Activated CD8-positive, alpha-beta memory T cell treated with anti-CD3 and anti-CD28 coated beads, Interleukin-2, amount 50 U/mL, for 24 hours (primary cell): ENCODE results near the gene CCHCR1.

ENCODE experiments used
- DNase-seq: peaks from one replicate; pipeline ENCODE4 v3.0.0-alpha.2; 2020; ENCODE audit errors: extremely low read depth

The CCHCR1 gene

DNA sequence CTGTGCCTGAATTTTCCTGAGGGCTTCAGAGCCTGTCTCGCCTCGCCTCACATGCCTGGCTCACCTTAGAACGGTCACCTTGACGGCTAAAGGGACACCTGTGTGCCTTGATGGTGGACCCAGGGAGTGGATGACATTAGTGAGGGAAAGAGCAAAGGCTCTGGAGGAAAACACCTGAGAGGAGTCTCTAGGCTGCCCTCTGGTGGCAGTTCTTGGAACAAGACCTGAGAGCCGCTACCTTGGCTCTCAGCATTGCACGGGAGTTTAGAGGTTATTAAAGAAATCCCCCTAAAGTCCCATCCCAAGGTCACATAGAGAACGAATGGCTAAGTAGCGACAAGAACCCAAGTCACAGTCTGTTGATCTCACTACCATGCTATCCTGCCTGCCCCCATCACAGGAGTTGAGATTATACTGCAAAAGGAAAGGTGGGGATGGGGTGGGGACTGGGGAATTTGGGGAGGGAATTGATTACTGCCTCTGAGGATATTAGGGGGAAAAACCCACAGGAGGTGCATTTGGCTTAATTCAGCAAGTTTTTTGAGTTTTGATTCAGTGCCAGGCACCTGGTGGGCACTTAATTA lies 29.4 kb downstream of the CCHCR1 start:
- peak; percentile 24 for DNase-seq

DNA sequence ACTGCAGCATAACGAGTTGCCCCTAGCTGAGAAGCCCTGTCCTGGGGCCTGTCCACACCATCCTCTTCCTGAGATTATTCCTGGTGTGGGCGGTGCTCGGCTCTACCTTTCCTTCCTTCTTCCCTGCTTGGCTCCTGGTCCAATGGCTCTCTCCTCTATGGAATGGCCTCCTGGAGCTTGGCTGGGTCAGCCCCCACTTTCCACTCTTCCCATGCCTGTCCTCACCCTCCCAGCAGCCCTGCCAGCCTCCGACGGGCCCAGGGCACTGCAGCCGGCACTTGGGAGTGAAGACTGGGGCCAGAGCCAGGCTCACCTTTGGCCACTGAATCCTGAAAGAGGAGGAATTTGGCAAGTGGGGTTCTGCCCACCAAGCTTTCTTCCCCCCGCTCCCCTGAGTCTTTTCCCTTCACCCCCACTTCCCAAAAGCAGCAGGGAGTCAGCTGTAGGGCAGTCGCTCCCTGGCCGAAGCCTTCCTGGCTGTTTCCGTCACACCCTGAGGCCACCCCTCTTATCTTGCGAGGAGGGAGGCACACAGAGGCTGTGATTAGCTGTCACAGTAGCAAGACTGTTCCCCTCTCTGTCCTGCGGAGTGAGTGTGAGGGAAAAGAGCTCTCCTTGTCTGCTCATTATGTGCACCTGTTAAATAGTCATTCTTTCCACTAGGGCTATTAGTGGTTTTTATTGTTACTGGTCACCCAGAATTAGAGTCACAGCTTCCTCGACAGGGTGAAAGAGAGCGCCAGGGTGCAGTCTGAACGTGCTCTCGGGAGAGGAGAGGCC lies 31.0 kb downstream of the CCHCR1 start:
- DNase-seq = no peak

DNA sequence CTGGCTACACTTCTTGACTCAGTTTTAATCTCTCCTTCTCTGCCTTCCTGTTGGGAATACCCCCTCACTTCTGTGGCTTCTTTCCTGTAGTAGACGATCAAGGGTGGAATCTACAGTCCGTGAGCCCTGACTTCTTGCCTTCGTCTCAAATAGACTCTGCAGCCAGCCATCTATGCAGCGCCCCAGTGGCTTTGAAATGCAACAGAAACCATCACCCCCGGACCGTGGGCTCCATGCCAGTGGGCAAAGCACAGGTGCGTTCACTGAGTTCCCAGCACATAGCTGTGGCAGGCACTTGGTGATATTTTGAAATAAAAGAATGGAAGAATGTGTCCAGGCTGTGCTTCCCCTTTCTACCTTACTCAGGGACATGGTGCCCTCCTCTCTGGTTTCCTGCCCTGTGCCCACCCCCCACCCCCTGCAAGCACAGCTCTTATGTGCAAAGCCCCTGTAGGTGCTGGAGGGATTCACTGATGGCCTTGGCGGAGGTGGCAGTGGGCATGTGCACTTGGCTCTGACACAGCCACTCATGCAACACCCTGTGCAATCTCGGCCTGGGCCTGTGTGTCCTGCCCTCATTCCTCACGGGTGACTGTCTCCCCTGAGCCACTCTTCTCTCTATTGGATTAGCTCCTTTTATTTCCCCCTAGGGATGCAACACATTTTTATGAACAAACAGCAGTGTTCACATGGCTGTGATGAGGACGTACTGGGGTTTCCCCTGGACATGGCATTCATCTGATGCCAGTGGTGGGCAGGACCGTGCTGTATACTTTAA lies 31.8 kb downstream of the CCHCR1 start:
- DNase-seq = no peak

DNA sequence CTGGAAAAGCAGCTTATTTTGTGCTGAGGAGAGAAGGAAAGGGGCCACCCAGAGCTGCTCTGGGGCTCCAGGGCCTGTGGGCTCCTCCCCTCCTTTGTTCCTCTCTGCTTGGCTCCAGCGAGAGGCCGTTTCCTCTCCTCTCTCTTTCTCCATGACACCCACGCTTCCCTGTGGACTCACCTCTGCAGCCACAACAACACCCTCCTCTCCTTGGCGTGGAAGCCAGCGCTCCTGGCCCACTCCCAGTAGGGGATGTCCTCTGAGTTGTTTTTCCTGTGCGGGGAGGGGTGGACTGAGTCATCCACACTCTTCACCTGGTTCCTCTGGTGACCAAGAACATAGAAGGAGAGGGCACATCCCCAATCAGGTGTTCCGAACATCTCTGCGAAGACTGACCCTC lies 32.4 kb downstream of the CCHCR1 start:
- no peak for DNase-seq

DNA sequence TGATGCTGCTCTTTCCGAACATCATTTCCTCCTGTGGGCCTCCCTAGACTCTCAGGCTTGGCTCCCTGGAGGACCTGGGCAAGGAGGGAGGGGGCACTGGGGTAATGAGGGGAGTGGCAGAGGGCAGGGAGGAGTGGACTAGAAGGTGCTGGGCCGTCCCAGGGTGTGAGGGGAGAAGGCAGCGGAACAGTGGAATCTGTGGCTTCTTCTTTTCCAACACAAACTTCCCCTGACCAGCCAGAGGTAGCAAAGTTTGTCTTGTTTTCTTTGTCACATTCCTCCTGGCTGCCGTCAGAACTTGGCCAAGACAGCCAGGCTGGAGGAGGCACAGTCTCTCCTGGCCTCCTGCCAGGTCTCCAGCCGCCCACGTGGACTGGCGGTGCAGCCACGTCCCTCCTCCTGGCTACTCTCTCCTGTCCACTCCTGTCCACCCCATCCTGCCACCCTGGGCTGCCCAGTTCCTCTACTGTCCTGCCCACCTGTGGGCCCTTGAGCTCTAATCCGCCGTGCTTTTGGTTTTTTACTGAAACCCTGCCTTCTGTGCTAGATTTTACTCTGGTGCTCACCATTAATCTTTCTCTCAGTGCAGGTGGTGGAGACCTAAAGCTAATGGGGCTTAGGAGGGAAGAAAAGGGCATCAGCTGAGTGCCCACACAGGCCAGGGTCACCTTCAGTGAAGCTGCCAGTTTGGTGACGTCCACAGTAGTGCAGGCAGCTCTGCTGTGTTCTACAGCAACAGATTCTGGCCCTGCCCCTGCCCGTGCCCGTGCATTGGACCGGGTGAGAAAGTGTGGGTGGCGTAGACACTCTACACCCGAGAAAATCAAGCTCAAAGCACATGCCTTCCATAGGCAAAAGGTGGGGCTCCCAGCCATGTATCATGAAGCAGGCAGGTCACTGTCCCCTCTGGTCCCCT lies 34.6 kb downstream of the CCHCR1 start:
- no peak for DNase-seq

DNA sequence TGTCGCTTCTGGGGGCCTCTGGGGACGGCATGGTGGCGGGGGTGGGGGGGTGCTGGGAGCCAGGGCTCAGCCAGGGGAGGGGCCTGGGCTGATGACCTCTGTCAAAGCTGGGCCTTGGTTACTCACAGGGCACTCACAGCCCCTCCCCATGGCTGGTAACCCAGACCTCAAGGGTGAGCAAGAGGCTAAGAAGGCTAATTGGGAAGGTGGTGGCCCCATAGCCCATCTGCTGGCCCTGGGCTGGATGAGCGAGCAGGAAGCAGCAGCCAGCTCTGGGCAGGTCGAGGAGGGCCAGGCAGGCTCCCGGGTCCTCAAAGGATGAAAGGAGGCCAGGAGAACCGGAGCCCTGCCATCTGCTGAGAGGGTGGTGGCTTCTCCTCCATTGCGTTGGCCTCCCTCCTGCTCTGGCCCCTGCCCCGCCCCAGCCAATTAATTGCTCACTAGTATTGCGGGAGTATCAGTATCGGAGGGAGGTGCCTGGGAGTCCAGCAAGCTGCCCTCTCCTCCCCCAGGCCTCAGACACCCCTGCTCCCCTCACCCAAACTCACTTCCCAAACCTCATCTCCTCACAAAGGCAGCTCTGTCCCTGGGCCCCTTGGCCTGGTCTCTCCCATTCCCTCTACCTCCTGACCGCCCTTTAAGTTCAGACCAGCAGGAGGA lies 36.3 kb downstream of the CCHCR1 start:
- no peak for DNase-seq

DNA sequence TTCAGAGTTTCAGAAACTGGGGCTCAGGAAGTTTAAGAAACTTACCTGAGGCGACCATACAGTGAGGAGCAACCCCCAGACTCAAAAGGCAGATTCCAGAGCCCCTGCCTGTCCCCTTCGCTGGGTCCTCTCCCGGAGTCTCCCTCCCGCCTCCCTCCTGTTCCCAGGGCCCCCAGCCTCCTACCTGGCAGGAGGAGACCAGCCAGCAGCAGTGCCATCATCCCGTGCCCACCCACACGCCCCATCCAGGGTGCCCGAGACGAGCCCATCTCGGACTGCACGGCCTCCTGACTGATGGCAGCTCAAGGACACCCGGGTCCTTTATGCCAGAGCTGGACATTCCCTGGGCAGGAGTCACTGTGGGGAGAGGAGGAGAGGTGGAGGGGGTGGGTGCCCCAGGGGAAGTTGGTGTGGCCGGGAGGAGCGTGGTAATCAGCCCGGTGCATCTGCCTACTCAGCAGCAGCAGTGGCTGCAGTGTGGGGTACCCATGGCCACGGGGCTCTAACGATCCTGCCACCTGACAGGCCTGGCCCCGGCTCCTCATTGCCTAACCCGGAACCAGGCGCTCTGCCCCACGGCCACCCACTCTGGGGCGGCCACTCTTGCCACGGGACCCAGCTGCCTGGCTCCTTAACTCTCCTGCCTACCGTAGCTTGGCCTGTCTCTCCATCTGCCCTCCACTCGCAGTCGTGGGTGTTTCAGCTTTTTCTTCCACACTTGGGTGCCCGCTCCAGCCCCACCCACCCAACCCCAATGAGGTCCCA lies 37.3 kb downstream of the CCHCR1 start, which contains the start of gene CDSN:
TSS of gene CDSN (minus strand) at position 296 of the 765 bp plus-strand sequence. CDS start at position 269, 27 bp downstream.
- no peak for DNase-seq

DNA sequence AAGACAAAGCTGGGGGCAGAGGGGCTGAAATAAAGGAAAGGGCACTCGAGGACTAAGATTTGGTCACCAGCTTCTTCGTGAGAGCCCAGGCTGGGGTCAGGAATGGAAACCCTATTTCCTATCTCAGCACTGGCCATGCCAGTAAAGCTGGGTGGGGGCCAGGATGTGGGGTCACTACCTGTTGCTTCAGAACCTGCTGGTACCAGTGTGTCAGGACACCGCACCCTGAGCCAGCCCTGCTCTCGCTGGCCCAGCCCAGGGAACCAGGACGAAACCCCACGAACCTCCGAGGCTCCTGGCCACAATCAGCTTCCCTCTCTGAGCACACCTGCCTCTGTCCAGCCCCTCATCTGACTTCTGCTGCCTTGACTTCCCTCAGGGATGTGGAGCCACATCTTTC lies 39.4 kb downstream of the CCHCR1 start:
- DNase-seq = no peak

DNA sequence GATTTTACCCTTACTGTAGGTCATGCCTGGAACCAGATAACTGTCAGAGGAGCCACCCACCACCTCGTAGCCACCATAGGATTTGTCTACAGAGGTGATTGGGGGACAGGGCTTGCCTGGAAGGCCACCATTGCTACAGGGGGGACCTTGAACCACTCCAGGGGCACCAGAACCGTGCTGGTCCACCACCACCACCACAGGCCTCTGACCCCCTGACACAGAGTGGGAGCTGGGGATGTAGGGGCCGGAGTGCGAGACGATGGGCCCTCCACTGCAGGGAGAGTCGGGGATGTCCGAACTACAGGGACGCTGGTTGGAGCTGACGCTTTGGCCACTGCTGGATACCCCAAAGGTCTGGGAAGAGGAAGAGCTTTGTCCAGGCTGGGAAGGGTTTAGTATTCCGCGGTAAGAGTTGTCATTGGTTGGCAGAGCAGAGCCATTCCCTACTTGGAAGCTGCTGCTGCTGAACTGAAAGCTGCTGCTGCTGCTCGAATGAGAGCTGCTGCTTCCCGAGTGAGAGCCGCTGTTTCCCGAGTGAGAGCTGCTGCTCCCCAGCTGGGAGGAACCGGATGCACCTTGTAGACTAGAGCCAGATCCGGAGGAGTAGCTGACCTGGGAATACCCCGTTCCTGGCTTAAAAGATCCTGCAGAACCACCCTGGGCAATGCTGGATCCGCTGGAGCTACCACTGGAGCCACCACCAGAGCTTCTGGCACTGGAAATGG lies 40.8 kb downstream of the CCHCR1 start:
- DNase-seq = no peak

DNA sequence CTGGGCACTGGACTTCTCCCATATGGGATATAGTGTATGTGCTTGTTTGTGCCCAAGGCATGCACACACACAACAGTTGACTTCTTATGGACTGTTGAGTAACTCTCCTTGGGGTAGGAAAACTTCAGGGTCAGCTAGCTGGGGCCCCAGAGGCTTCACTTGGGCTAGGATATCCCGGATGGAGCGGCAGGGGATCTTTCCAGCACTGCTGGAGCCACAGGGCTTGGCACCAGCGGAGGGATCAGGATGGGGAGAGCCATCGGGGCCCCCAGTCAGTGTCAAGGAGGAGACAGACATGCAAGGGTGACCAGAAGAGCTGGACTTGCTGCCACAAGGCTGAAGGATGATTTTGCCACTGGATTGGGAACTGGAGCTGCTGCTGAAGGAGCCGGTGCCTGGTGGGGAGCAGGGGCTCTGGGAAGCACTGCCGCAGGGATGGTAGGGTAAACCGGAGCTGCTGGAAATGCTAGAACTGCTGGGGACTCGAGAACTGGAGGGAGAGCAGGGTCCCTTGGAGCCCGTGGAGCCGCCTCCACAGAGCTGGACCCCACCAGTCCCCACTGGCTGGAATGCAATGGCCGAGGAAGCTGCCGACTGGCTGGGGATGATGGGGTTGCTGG lies 41.6 kb downstream of the CCHCR1 start:
- no peak for DNase-seq

DNA sequence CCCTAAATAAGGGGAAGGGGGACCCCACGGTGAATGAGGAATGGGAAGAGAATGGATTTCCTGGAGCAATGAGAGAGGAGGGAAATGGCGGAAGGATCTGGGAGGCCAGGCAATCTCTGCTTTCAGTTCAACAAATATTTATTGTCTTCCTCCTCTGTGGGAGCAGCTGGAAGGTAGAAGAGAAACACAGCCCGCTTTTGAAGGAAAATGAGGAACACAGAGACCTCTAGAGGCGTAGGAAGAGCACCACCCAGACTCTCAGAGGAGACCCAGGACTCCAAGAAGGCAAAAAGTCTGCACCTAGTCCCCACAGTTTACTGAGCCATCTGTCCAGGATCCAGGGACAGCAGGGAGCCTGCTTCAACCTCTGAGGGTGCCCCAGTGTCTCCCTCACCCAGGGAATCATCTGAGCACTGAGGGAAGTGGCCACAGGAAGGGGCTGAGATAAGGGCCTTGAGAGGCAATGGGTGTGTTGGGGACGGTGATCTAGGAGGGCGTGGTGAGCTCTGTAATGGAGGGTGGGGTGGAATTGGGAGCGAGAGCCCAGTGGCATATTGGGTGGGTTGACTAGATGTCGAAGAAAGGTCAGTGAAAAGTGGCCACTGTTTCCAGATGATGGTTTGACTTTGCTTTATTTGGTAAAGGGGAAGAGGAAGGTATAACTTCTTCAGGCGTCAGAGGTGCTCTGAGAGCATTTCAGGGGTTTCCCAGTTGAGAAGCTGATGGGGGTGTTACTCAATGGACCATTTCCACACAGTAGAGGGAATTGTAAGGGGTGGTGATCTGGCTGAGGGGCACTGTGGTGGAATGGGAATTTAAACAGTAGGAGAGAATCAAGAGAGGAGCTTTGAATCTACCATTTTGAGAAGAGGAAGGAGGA lies 42.4 kb downstream of the CCHCR1 start:
- no peak for DNase-seq

DNA sequence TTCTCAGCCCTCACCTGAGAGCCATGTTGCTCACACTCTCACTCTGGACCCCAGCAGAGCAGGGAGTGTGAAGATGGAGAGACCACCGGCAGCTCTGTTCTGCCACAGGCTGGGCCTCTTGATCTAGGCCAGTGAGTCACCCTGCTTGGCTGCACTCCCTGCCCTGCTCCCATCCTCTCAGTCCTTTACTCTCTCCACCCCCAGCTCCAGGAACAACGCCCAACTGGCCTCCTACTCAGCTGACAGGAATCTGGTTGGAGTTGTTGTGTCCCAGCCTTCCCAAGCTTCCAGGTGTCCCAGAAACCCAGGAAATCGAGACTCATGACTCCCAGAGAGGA lies 43.1 kb downstream of the CCHCR1 start, which contains the start of gene PSORS1C1:
TSS of gene PSORS1C1 (plus strand) at position 260 of the 338 bp plus-strand sequence. CDS start 14,833 bp downstream, outside the sequence.
- no peak for DNase-seq

DNA sequence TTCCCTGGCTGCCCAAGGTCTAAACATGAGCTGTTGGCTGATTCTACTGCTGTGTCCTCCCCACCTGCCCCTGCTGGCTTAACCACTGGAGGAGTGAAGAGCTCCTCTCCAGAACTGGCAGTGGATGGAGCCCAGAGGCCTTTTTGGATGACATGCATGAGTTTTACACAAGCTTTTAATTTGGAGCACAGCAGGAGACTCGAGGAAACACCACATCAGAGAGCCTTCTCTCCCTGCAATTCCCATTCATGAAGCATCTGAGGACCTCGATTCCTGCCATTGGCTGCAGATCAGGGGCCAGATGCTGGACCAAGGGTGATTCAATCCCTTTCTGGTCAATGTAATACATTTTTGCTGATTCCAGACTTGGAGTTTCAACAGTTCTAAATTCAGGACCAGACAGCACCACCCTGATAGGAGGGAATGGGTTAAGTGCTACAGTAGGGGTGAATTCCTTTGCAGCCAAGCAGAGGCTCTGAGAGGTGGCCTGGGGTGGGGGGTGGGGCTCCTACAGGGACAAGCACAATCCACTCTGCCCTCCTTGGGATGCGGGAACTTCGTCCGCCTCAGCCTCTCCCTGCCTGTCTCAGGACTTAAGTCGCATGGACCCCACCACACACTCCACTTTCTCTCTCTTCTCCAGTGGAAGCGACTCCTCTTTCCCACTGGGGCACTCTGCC lies 43.6 kb downstream of the CCHCR1 start:
- DNase-seq = no peak

DNA sequence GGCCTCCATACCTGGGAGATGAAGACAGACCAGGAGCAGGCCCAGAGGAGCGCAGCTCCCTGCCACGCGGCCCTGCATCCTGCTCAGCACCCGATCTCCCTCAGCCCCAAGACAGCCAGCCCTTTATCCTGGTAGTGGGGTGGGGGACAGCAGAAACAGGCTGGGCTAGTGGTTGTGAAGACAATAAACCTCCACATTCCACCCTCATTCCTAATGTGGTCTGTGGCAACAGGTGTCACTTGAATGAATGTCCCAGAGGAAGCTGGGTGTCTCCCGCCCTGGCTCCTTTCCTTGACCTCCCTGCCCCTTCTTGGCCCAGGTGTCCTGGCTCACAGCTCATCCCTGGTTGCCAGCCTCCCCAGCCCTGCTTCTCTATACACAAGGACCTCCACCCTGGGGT lies 45.1 kb downstream of the CCHCR1 start, which contains the start of gene C6orf15:
TSS of gene C6orf15 (minus strand) at position 98 of the 400 bp plus-strand sequence. CDS start at position 78, 20 bp downstream.
- no peak for DNase-seq

DNA sequence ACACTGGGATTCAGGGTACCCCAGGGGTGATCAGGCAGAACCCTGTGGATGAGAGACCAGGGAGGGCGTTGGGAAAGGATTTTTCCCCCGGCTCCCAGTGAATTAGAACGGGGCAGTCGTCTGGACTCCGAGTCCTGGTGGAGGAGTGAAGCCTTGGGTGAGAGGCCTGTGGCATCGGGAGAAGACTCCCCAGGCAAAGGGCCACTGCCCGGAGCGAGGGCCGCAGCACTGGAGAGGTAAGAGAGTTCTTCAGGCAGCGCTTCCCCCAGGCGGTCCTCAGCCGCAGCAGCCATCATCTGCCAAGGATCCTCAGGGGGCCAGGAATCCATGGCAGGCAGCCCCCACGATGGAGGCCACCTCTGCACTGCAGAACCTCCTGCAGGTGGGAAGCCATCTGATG lies 45.9 kb downstream of the CCHCR1 start:
- no peak for DNase-seq

DNA sequence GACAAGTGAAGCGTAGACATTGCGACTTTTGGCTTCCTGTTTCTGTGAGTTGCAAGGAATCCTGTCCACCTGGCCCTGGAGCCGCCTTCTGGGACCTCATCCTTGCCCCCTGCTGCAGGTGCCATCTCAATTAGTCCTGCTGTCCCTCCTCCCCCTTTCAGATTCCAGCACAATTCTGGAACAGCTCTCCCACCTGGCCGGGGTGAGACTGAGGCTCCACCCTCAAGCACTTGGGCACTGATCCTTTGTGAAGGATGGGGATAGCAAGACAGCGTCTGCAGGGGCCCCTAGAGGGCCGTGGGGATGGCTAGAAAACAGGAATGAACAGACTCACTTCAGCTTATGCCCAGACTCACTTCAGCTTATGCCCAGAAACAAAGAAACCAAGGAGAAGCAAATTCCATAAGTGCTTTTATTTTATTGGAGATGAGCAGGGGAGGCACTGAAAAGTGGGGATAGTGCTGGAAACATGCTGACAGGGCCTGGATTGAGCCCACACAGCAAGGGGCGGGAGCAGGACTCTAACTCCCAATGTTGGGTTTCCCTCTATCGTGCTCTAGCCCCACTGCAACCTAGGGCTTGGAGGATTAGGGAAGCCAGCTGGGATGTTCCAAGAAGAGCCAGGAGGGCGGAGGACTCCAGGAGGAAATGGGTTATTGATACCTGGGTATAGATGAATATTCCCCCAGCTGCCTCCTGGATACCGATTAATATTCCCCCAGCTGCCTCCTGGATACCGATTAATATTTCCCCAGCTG lies 46.6 kb downstream of the CCHCR1 start:
- DNase-seq = no peak

DNA sequence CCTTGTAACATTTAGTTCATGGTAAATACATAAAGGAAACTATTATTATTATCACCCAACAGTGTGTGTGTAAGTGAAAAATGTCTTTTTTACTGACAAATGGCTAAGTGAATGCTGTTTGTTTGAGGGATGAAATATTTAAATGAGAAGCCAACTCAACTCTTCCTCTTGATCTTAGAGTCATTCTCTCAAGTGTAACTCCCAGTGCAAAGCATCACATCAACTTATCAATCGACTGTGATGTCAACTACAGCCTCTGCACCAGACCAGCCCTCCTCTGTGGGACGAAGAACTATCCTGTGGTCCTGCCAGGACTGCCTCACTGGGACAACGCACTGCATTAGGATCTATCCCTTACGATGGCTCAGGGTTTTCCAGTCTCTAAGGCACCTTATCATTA lies 50.5 kb downstream of the CCHCR1 start:
- DNase-seq = no peak
